T-helper 17 cell (primary cell): ENCODE measurements around the gene CCDC167. TPM values are rescaled to one million over a fixed set of nuclear protein-coding genes. Genes with fewer than 3 reads are reported as not detected.

ENCODE experiments used
- ATAC-seq: fragments of 150-1000 bp; cut with Tn5 transposase; 2 replicates; pipeline ENCODE4 v1.10.0; 2021; ENCODE audit warnings: mild to moderate bottlenecking, moderate library complexity
- DNase-seq, 3 donors: peaks; one replicate each; pipeline versions ENCODE4 v3.0.0 to v3.0.0-alpha.2; 2020 to 2021
- H3K9me3 ChIP-seq: one replicate; pipeline ENCODE4 v1.7.0; 2013; ENCODE audit warnings: low read length, mild to moderate bottlenecking; ENCODE audit not compliant: control insufficient read depth, poor library complexity, severe bottlenecking
- H3K27ac Mint-ChIP-seq: one replicate; pipeline ENCODE4 v1.8.0; 2022; ENCODE audit warnings: mild to moderate bottlenecking, moderate library complexity, mixed read lengths
- H3K27me3 Mint-ChIP-seq: one replicate; pipeline ENCODE4 v1.8.0; 2022; ENCODE audit warnings: mixed read lengths
- H3K36me3 Mint-ChIP-seq: one replicate; pipeline ENCODE4 v1.8.0; 2022; ENCODE audit warnings: low read depth, mixed read lengths
- H3K4me1 Mint-ChIP-seq: one replicate; pipeline ENCODE4 v1.8.0; 2022; ENCODE audit warnings: mild to moderate bottlenecking, mixed read lengths
- H3K4me3 Mint-ChIP-seq: one replicate; pipeline ENCODE4 v1.8.0; 2022; ENCODE audit warnings: mild to moderate bottlenecking, moderate library complexity, mixed read lengths
- total RNA-seq, 4 donors: library from RNA in 2 of 4; stranded (reverse) in 2 of 4; gene quantifications; one replicate each; pipeline ENCODE4 v1.2.3 and lab custom pipeline; 2022 to 2026

The CCDC167 gene
- total RNA-seq, 2 donors from 2014 or later: 29.6 to 43.7 TPM

DNA sequence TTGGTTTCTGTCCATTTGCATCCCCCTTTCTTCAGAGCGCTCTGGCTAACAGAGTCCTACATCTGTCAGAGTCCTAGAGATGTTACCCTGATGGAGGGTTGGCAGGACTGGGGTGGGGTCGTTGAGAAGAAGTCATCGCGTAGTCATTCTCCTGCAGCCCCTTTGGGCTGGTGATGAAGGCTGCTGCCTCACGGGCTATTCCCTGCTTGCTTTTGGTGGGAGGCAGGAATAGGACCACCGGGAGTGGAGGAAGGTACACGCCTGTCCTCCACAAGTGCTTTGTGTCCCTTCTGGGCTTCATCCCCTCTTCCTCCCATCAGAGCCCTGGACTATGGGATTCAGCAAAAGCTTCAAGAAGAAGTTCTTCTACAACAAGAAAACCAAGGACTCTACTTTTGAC, 20.9 kb downstream of the CCDC167 start:
- H3K27ac Mint-ChIP-seq: peak overlapping the region; percentile 61
- H3K36me3 Mint-ChIP-seq: peaks cover 15% of the 10 kb centered on the region
- H3K4me3 Mint-ChIP-seq: no peak overlapping the region
- ATAC-seq: no peak
- no peak for DNase-seq
- H3K9me3 ChIP-seq: no peaks in the 10 kb centered on the region
- no peaks in the 10 kb centered on the region for H3K27me3 Mint-ChIP-seq
- peaks cover 15% of the 10 kb centered on the region for H3K4me1 Mint-ChIP-seq

DNA sequence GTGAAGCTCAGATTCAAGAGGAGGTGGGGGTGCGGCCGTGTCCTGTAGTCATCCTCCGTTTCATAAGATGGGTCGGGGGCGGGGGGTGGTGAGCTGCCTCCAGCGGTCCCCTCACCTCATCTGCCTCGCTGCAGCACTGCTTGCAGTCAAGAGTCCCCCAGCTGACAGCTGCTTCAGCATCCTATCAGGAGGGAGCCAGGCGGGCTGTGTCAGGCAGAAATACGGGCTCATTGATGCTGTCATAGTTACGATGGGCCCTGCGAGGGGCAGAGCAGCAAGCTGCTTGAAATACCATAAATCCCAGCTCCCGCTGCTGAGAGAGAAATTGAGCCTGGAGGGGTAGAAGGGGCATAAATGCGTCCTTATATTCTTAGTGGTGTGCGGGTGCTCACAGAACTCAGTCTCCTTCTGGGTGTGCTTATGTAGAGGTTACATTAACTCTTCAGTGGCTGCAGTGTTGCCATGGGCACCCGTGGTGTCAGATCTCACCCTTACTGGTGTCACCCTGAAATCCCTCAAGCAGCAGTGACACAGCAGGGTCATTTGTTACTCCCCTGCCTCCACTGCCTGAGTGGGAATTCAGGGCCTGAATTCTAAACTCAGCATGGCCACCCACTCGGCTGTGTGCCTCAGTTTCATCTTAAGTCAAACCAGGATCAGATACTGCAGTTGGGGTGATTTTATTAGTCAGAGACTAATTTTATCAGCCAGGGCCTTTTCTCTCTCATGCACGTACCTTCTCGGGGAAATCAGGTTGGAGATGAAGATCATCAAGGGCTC, 21.8 kb downstream of the CCDC167 start:
- no peaks in the 10 kb centered on the region for H3K27me3 Mint-ChIP-seq
- ATAC-seq: no peak
- peak overlapping the region; percentile 61 for H3K27ac Mint-ChIP-seq
- H3K9me3 ChIP-seq: no peaks in the 10 kb centered on the region
- H3K36me3 Mint-ChIP-seq: peaks cover 17% of the 10 kb centered on the region
- H3K4me3 Mint-ChIP-seq: no peak overlapping the region
- no peak for DNase-seq
- H3K4me1 Mint-ChIP-seq: peaks cover 15% of the 10 kb centered on the region

- Mint-ChIP-seq H3K27ac (peak overlapping the region; percentile 61), H3K4me1 (peaks cover 14% of the 10 kb centered on the region), H3K27me3 (no peaks in the 10 kb centered on the region), H3K4me3 (no peak overlapping the region), H3K36me3 (peaks cover 14% of the 10 kb centered on the region)
- ATAC-seq (no peak), DNase-seq (no peak)
- H3K9me3 ChIP-seq: no peaks in the 10 kb centered on the region
These were observed 22.5 kb downstream of the CCDC167 start for GRCh38 chr6:37477191-37477590.

- no peak overlapping the region for H3K4me3 Mint-ChIP-seq
- peak overlapping the region; percentile 61 for H3K27ac Mint-ChIP-seq
- ATAC-seq: no peak
- peaks cover 18% of the 10 kb centered on the region for H3K4me1 Mint-ChIP-seq
- peaks cover 20% of the 10 kb centered on the region for H3K36me3 Mint-ChIP-seq
- no peak for DNase-seq
- no peaks in the 10 kb centered on the region for H3K27me3 Mint-ChIP-seq
- no peaks in the 10 kb centered on the region for H3K9me3 ChIP-seq
These were observed 25.4 kb downstream of the CCDC167 start for GRCh38 chr6:37474316-37474715.

DNA sequence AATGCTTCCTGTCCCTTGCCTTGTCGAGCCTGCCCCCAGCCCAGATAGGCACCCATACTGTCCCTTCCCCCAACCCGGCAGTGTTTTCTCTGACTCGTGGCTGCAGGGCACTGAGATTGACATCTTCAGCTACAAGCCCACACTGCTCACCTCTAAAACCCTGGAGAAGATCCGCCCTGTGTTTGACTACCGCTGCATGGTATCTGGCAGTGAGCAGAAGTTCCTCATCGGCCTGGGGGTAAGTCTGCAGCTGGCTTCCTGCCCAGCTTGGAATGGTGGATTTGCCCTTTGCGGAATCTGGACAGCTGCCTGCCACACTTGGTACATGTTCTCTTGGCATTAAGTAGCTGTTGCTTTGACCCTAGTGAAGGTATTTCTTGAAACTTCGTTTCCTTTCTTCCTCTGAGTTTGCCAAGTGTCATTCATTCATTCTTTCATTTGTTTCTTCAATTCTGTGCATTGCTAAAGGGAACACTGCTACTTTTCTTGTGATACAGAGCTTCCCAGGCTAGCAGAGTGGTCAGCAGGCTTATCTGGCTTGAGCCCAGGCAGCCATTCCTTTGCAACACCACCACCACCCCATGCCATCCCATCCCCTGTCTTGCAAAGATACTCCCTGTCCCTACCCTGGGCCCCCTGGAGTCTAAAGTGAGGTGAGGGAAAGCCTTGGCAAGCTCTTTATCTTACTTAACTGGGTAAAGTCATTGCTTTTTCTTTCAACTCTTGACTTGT, 26.2 kb downstream of the CCDC167 start:
- Mint-ChIP-seq H3K36me3 (peaks cover 17% of the 10 kb centered on the region), H3K4me1 (peaks cover 18% of the 10 kb centered on the region), H3K27me3 (no peaks in the 10 kb centered on the region), H3K27ac (peak overlapping the region; percentile 29), H3K4me3 (no peak overlapping the region)
- no peak for DNase-seq
- no peaks in the 10 kb centered on the region for H3K9me3 ChIP-seq
- no peak for ATAC-seq

DNA sequence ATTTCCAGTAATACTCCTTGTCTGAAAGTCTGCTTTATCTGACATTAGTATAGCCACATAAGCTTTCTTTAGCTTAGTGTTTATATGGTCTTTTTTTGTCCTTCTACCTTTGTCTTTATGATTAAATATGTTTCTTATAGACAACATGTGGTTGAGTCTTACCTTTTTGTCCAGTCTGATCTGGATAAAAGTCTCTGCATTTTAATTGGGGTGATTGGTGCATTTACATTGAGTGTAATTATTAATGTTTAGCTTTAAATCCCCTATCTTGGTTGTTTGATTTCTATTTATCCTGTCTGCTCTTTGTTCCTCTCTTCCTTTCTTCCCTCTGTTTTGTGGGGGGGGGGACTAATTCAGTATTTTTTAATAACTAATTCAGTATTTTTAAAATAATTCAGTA, 32.0 kb downstream of the CCDC167 start:
- H3K4me3 Mint-ChIP-seq: no peak overlapping the region
- ATAC-seq (no peak), DNase-seq (no peak)
- no peaks in the 10 kb centered on the region for H3K27me3 Mint-ChIP-seq
- no peaks in the 10 kb centered on the region for H3K9me3 ChIP-seq
- no peak overlapping the region for H3K27ac Mint-ChIP-seq
- H3K36me3 Mint-ChIP-seq: peaks cover 11% of the 10 kb centered on the region
- H3K4me1 Mint-ChIP-seq: peaks cover 6% of the 10 kb centered on the region

DNA sequence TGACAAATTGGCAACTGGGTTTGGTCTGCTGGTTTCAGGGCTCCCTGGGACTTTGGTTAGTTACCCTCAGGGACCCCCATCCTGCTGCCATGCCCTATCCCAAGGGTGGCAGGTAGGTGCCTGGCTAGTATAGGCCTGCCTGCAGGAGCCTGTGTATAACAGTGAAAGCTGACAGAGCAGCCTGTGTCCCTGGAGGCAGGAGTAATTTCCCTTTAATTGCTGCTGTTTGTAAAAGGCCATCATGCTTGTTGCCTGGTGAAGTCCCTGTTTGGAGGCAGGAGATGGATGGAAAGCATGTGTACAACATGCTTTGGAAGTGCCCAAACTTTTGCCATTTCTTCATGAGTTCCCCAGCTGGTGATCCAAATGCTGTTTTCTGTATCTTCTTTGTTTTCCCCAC, 36.6 kb downstream of the CCDC167 start:
- Mint-ChIP-seq H3K4me3 (no peak overlapping the region), H3K36me3 (peaks cover 10% of the 10 kb centered on the region), H3K4me1 (peaks cover 4% of the 10 kb centered on the region), H3K27me3 (no peaks in the 10 kb centered on the region), H3K27ac (peak overlapping the region; percentile 21)
- DNase-seq (no peak), ATAC-seq (no peak)
- H3K9me3 ChIP-seq: no peaks in the 10 kb centered on the region

- peaks cover 4% of the 10 kb centered on the region for H3K4me1 Mint-ChIP-seq
- DNase-seq: no peak
- peaks cover 8% of the 10 kb centered on the region for H3K36me3 Mint-ChIP-seq
- no peak overlapping the region for H3K4me3 Mint-ChIP-seq
- ATAC-seq: no peak
- no peak overlapping the region for H3K27ac Mint-ChIP-seq
- H3K9me3 ChIP-seq: no peaks in the 10 kb centered on the region
- no peaks in the 10 kb centered on the region for H3K27me3 Mint-ChIP-seq
These were observed 38.9 kb downstream of the CCDC167 start for GRCh38 chr6:37460805-37461204.

- H3K4me1 Mint-ChIP-seq: peaks cover 4% of the 10 kb centered on the region
- DNase-seq (no peak), ATAC-seq (no peak)
- H3K9me3 ChIP-seq: no peaks in the 10 kb centered on the region
- no peaks in the 10 kb centered on the region for H3K27me3 Mint-ChIP-seq
- peak overlapping the region; percentile 34 for H3K27ac Mint-ChIP-seq
- peaks cover 11% of the 10 kb centered on the region for H3K36me3 Mint-ChIP-seq
- no peak overlapping the region for H3K4me3 Mint-ChIP-seq
These were observed 39.5 kb downstream of the CCDC167 start for GRCh38 chr6:37459981-37460800.

DNA sequence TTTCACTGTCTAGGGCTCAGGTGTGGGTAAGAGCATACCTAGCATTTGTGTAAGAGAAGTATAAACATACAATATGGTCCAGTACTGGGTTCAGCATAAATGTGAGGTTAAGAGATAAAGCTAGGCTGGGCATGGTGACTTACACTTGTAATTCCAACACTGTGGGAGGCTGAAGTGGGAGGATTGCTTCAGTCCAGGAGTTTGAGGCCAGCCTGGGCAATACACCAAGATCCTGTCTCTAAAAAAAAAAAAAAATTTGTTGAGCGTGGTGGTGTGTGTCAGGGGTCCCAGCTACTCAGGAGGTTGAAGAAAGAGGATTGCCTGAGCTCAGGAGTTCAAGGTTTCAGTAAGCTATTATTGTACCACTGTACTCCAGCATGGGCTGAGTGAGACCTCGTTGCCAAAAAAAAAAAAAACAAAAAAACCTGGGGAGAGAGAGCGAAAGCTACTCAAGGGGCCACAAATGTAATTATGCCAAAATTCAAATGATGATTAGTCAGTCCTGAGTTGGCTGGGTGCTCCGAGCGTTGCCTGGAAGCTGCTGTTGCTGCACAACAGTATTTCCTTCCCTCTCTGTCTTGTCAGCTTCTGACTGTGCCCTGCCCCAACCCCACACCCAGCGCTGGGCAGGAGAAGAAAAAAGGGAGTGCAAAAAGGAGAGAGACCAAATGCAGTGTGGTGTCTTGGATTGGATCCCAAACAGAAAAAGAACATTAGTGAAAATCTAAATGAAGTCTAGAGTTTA, 42.7 kb downstream of the CCDC167 start:
- H3K4me1 Mint-ChIP-seq: peaks cover 12% of the 10 kb centered on the region
- peaks cover 18% of the 10 kb centered on the region for H3K36me3 Mint-ChIP-seq
- no peaks in the 10 kb centered on the region for H3K9me3 ChIP-seq
- peak overlapping the region; percentile 70 for H3K27ac Mint-ChIP-seq
- no peak for ATAC-seq
- no peak overlapping the region for H3K4me3 Mint-ChIP-seq
- DNase-seq: no peak
- no peaks in the 10 kb centered on the region for H3K27me3 Mint-ChIP-seq

DNA sequence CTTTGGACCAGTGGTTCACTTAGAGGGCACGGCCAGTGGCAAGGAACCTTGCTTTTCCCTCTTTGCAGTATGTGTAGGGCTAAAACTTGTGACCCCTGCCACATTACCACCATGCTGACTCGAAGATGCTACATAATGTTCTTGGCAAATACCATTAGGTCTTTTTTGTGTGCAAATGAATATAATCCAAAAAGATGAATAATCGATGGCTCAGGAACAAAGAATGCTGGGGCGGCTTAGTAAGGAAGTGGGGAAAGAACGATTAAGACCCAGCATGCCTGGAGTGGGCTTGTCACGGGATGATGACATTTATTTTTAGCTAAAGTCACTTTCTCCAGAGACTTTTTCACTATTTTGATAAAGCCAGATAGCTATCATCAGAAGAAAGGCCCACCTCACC, 43.6 kb downstream of the CCDC167 start:
- DNase-seq: no peak
- Mint-ChIP-seq H3K27ac (no peak overlapping the region), H3K4me3 (no peak overlapping the region), H3K27me3 (no peaks in the 10 kb centered on the region), H3K36me3 (peaks cover 23% of the 10 kb centered on the region), H3K4me1 (peaks cover 15% of the 10 kb centered on the region)
- no peak for ATAC-seq
- no peaks in the 10 kb centered on the region for H3K9me3 ChIP-seq

GRCh38 chr6:37454420-37455140, 45.1 kb downstream of the CCDC167 start:
- Mint-ChIP-seq H3K27ac (no peak overlapping the region), H3K4me1 (peaks cover 15% of the 10 kb centered on the region), H3K27me3 (no peaks in the 10 kb centered on the region), H3K36me3 (peaks cover 21% of the 10 kb centered on the region), H3K4me3 (no peak overlapping the region)
- no peak for ATAC-seq
- no peaks in the 10 kb centered on the region for H3K9me3 ChIP-seq
- DNase-seq: no peak
